Progenitor cell of endocrine pancreas (in vitro differentiated cells): ENCODE results near the gene SLC25A41. TPM values are rescaled to one million over a fixed set of nuclear protein-coding genes. Genes with fewer than 3 reads are reported as not detected.

ENCODE experiments used
- DNase-seq: peaks from one replicate; pipeline ENCODE4 v3.0.0; 2021; ENCODE audit warnings: low spot score; ENCODE audit not compliant: unreplicated experiment
- H3K27ac Mint-ChIP-seq: 2 replicates; pipeline ENCODE4 v1.8.0; 2021; ENCODE audit warnings: mild to moderate bottlenecking, moderate library complexity, mixed read lengths
- H3K27me3 Mint-ChIP-seq: 2 replicates; pipeline ENCODE4 v1.8.0; 2021; ENCODE audit warnings: mixed read lengths
- H3K36me3 Mint-ChIP-seq: 2 replicates; pipeline ENCODE4 v1.8.0; 2022; ENCODE audit warnings: mixed read lengths; ENCODE audit not compliant: insufficient read depth
- H3K4me1 Mint-ChIP-seq: 2 replicates; pipeline ENCODE4 v1.8.0; 2021; ENCODE audit warnings: low read depth, mixed read lengths
- H3K4me3 Mint-ChIP-seq: 2 replicates; pipeline ENCODE4 v1.8.0; 2021; ENCODE audit warnings: low read depth, mild to moderate bottlenecking, moderate library complexity, mixed read lengths
- H3K9me3 Mint-ChIP-seq: 2 replicates; pipeline ENCODE4 v1.8.0; 2021; ENCODE audit warnings: low read depth, mixed read lengths
- CTCF ChIP-seq: fragments of 200-600 bp; sonication (generic); IDR thresholded peaks from one replicate; pipeline ENCODE4 v1.5.0; 2021; ENCODE audit warnings: antibody characterized with exemption, mild to moderate bottlenecking; ENCODE audit not compliant: unreplicated experiment
- total RNA-seq: library from RNA; stranded (reverse); gene quantifications from 2 replicates; pipeline ENCODE4 v1.2.1, GENCODE V29; 2021

SLC25A41 gene
- total RNA-seq, 1 donor from 2014 or later = 1.4 TPM

DNA sequence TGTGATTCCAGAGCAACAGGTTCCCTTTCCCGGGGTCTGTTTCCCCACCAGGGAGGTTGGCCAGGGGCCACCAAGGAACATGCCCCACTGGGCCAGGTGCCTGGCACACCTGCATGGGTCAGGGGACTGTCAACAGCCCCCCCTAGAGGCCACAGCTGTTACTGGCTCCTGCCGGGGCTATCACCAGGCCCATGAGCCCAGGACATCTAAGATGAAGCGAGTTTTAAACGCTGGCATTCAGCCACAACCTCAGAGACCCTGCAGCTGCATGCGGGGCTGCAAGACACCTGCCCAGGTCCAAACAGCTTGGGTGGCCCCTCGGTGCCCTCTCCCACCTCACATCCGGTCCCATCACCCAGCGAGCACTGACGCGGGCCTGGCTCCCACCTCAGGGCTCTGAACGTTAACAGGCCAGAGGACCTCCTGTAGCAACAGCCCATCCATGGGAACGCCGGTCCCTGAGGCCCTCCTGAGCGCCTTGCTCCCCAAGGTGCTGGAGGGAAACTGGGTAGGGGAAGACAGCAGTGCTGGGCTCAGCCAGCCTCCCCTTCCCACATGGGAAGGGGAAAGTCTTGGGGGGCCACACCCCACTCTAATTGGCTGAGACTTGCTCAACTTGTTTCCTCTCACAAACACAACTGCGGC lies 21.0 kb downstream of the SLC25A41 start:
- peak; percentile 50 for DNase-seq
- Mint-ChIP-seq H3K27ac (no peak overlapping the region), H3K36me3 (peaks cover 9% of the 10 kb centered on the region), H3K4me3 (no peak overlapping the region), H3K27me3 (no peaks in the 10 kb centered on the region), H3K4me1 (peaks cover 15% of the 10 kb centered on the region), H3K9me3 (no peaks in the 10 kb centered on the region)
- TF ChIP-seq CTCF = peak; percentile 72

DNA sequence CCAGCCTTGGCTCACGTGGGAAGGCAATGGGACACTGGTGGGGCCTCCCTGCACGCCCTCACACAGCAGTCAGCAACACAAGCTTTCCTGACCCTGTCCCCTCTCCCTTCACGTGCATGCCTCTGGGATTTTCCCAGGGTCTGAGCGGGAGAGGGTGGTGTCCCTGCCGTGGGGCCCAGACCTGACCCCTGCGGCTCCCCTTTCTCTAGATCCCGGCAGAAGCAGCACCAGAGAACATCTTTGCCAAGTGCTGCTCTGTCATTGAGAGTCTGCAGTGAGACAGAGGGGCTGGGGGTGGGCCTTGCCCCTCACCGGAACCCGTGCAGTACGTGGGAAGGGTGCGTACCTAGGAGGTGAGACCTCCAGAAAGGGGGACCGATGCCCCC lies 21.5 kb downstream of the SLC25A41 start:
- no peak for TF ChIP-seq CTCF
- Mint-ChIP-seq H3K36me3 (peaks cover 9% of the 10 kb centered on the region), H3K4me3 (no peak overlapping the region), H3K27me3 (no peaks in the 10 kb centered on the region), H3K27ac (no peak overlapping the region), H3K4me1 (peaks cover 15% of the 10 kb centered on the region), H3K9me3 (no peaks in the 10 kb centered on the region)
- no peak for DNase-seq

- no peak for DNase-seq
- Mint-ChIP-seq H3K36me3 (peaks cover 6% of the 10 kb centered on the region), H3K4me1 (peaks cover 15% of the 10 kb centered on the region), H3K27ac (no peak overlapping the region), H3K9me3 (no peaks in the 10 kb centered on the region), H3K27me3 (no peaks in the 10 kb centered on the region), H3K4me3 (no peak overlapping the region)
- no peak for TF ChIP-seq CTCF
Observed at GRCh38 chr19:6409346-6409745, 24.2 kb downstream of the SLC25A41 start.

GRCh38 chr19:6406401-6406800 lies 27.2 kb downstream of the SLC25A41 start:
- Mint-ChIP-seq H3K27ac (no peak overlapping the region), H3K9me3 (no peaks in the 10 kb centered on the region), H3K27me3 (no peaks in the 10 kb centered on the region), H3K4me3 (no peak overlapping the region), H3K36me3 (no peaks in the 10 kb centered on the region), H3K4me1 (peaks cover 10% of the 10 kb centered on the region)
- DNase-seq = no peak
- TF ChIP-seq CTCF = no peak

DNA sequence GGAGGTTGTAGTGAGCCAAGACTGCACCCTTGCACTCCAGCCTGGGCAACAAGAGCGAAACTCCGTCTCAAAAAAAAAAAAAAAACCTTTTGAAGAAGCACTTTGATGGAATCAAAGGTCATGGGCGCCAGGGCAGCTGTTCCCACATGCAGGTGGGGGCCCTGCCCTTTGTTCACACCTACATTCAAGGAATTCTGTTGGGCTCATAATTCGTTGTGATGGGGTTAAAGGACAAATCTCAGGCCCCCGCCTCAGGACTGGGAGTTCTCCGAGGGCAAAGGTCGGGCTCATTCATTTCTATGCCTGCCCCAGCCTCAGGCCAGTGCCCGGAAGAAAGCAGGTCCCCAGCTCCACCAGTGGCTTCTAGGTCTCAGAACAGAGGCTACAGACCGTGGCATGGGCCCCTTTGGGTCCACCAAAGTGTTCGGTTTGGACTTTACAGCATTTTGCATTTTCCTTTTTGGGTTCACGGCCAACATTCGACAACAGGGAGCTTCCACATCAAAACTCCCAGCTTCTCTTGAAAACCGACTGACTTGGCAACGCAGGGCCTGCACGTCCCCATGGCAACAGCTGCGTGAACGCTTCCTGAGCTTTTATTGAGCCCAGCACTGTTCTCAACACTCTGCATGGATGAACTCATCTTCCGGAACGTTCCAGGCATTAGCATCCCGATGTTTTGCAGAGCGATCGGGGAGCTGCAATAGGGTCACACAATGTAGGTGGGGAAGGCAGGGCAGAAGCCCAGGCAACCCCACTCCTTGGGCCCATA lies 30.5 kb downstream of the SLC25A41 start:
- TF ChIP-seq CTCF = no peak
- H3K4me3 Mint-ChIP-seq = no peak overlapping the region
- peaks cover 10% of the 10 kb centered on the region for H3K4me1 Mint-ChIP-seq
- no peaks in the 10 kb centered on the region for H3K36me3 Mint-ChIP-seq
- DNase-seq = no peak
- H3K27ac Mint-ChIP-seq = peak overlapping the region; percentile 84
- H3K9me3 Mint-ChIP-seq = no peaks in the 10 kb centered on the region
- H3K27me3 Mint-ChIP-seq = no peaks in the 10 kb centered on the region
